ENCODE data around the gene USP36. TPM values are rescaled to one million over a fixed set of nuclear protein-coding genes. Genes with fewer than 3 reads are reported as not detected.

Gene USP36
- total and polyA plus RNA-seq, 9 of the 15 experiments (the other 6 are each of a cell fraction or from before 2014, with no cell fraction given) = 6.4 to 72.8 (median 22.5) TPM

DNA sequence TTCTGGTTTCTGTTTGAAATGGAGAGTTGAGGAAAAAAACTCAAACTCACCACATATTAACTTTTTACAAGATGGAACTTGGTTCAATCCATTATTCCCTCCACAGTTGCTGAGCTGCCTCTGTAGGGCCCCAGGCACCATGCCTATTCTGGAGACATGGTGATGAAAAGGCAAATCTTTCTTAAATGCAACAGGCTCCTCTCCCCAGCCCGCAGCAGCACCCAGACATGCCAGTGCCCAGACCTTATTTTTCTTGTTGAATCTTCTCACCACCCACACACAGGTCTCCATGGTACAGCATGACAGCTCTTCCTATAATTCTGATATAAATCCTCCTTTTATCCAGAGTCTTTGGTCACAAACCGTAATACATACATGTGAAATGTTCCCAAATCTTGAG, 66.2 kb downstream of the USP36 start (continued):
- TF ChIP-seq, protein P1, sequence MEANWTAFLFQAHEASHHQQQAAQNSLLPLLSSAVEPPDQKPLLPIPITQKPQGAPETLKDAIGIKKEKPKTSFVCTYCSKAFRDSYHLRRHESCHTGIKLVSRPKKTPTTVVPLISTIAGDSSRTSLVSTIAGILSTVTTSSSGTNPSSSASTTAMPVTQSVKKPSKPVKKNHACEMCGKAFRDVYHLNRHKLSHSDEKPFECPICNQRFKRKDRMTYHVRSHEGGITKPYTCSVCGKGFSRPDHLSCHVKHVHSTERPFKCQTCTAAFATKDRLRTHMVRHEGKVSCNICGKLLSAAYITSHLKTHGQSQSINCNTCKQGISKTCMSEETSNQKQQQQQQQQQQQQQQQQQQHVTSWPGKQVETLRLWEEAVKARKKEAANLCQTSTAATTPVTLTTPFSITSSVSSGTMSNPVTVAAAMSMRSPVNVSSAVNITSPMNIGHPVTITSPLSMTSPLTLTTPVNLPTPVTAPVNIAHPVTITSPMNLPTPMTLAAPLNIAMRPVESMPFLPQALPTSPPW (CRISPR knock-in tag; IDR thresholded peaks at IDR 0.05) = no peak
- TF ChIP-seq CREB5 (CRISPR knock-in tag; IDR thresholded peaks at IDR 0.05) (no peak), ZNF12 (CRISPR knock-in tag; IDR thresholded peaks at IDR 0.05) (no peak), EP400 (IDR thresholded peaks at IDR 0.05) (no peak), FOXO4 (CRISPR knock-in tag; IDR thresholded peaks at IDR 0.05) (no peak), PBX2 (CRISPR knock-in tag; IDR thresholded peaks at IDR 0.05; ENCODE audit: low read depth) (no peak), PBX2 (tag; conservative IDR thresholded peaks at IDR 0.05; ENCODE audit: low read depth) (no peak), MYC (IDR thresholded peaks at IDR 0.05; ENCODE audit: low read depth, low read length) (no peak), MYC (CRISPR knock-in tag; IDR thresholded peaks at IDR 0.05; ENCODE audit: borderline replicate concordance, low read depth) (no peak), SRSF9 (IDR thresholded peaks at IDR 0.05; ENCODE audit: borderline replicate concordance, low read depth, low read length) (no peak)

All from K562 (cell line).